Cardiac muscle cell (in vitro differentiated cells and primary cell): Measurements from ENCODE around the gene GNAZ. TPM values are rescaled to one million over a fixed set of nuclear protein-coding genes. Genes with fewer than 3 reads are reported as not detected.
"Not testable (repeated sequence)": the region's sequence is repeated elsewhere in the genome, so short reads cannot be mapped to it uniquely, and the experiment has no call there.

Source experiments
- DNase-seq, 2 donors: peaks; one replicate each; pipeline versions ENCODE4 v3.0.0 to v3.0.0-alpha.2; 2010 to 2017; ENCODE audit warnings: low read depth in 1 of 2, low spot score in 1 of 2
- H3K27ac ChIP-seq: fragments of 200-600 bp; sonication (generic); 2 replicates; pipeline ENCODE4 v1.5.1; 2016
- H3K27me3 ChIP-seq: fragments of 200-600 bp; sonication (generic); 2 replicates; pipeline ENCODE4 v1.6.0; 2016; ENCODE audit warnings: control low read depth
- H3K36me3 ChIP-seq: fragments of 200-600 bp; sonication (generic); 2 replicates; pipeline ENCODE4 v1.5.1; 2016; ENCODE audit warnings: control low read depth
- H3K4me1 ChIP-seq: fragments of 200-600 bp; sonication (generic); 2 replicates; pipeline ENCODE4 v1.8.1; 2017; ENCODE audit warnings: low read depth, mild to moderate bottlenecking, mixed run types
- H3K4me3 ChIP-seq: fragments of 200-600 bp; sonication (generic); 2 replicates; pipeline ENCODE4 v1.5.1; 2016; ENCODE audit warnings: mild to moderate bottlenecking
- H3K9me3 ChIP-seq: fragments of 200-600 bp; sonication (generic); 2 replicates; pipeline ENCODE4 v1.5.1; 2017; ENCODE audit warnings: low read depth, mild to moderate bottlenecking, control low read depth
- CTCF ChIP-seq: IDR thresholded peaks from 2 replicates; pipeline ENCODE4 v1.5.1; 2012; ENCODE audit warnings: low read depth, mild to moderate bottlenecking, low read length
- polyA plus RNA-seq: library from polyadenylated mRNA; unstranded; fragments of >200 nt; fragmentation: Nextera tagmentation; extraction: Ambion mirVana; gene quantifications from 2 replicates; pipeline ENCODE4 v1.2.1, GENCODE V29; 2016
- total RNA-seq: library from RNA; depleted of rRNA; stranded (reverse); fragments of >200 nt; gene quantifications from 2 replicates; pipeline ENCODE4 v1.2.3, GENCODE V29; 2016

The GNAZ gene
- total RNA-seq (2.8 and 3.7 TPM in 2 replicates), polyA plus RNA-seq (1.8 and 2.5 TPM in 2 replicates)

- H3K36me3 ChIP-seq = no peaks in the 10 kb centered on the region
- no peak within 1 kb of the TSS for H3K27ac ChIP-seq
- peaks cover 80% of the 10 kb centered on the region for H3K27me3 ChIP-seq
- peak in 1 of 2 donors; percentile 30 for DNase-seq
- no peak for TF ChIP-seq CTCF
- H3K4me3 ChIP-seq = peak within 1 kb of the TSS; percentile 48
- no peaks in the 10 kb centered on the region for H3K4me1 ChIP-seq
- H3K9me3 ChIP-seq = no peaks in the 10 kb centered on the region
Observed at GRCh38 chr22:23070418-23071229, at the start of gene GNAZ. TSS of gene GNAZ (plus strand) at chr22:23070519. CDS start at chr22:23095696, 25,177 bp downstream.

GRCh38 chr22:23020659-23021293 is 49.5 kb upstream of the GNAZ start:
- H3K36me3 ChIP-seq = no peaks in the 10 kb centered on the region
- no peaks in the 10 kb centered on the region for H3K4me1 ChIP-seq
- no peaks in the 10 kb centered on the region for H3K27me3 ChIP-seq
- DNase-seq = no peak
- H3K9me3 ChIP-seq = no peaks in the 10 kb centered on the region
- no peak overlapping the region for H3K4me3 ChIP-seq
- no peak for TF ChIP-seq CTCF
- no peak overlapping the region for H3K27ac ChIP-seq

GRCh38 chr22:23021660-23022353 is 48.5 kb upstream of the GNAZ start:
- H3K27ac ChIP-seq, H3K4me1 ChIP-seq, DNase-seq, H3K9me3 ChIP-seq, H3K4me3 ChIP-seq, H3K36me3 ChIP-seq, H3K27me3 ChIP-seq: not testable (repeated sequence)

GRCh38 chr22:23023294-23023693 is 47.0 kb upstream of the GNAZ start:
- Histone ChIP-seq H3K4me3 (no peak overlapping the region), H3K36me3 (no peaks in the 10 kb centered on the region), H3K27ac (no peak overlapping the region), H3K9me3 (no peaks in the 10 kb centered on the region), H3K27me3 (no peaks in the 10 kb centered on the region), H3K4me1 (no peaks in the 10 kb centered on the region)
- DNase-seq = no peak
- no peak for TF ChIP-seq CTCF

GRCh38 chr22:23026777-23027176 is 43.5 kb upstream of the GNAZ start:
- DNase-seq = no peak

GRCh38 chr22:23027849-23028248 is 42.5 kb upstream of the GNAZ start:
- not testable (repeated sequence) for H3K4me3 ChIP-seq, H3K36me3 ChIP-seq, H3K27ac ChIP-seq, DNase-seq, H3K27me3 ChIP-seq, H3K4me1 ChIP-seq, H3K9me3 ChIP-seq

More at GRCh38 chr22:23026777-23027176, 43.5 kb upstream of the GNAZ start:
- TF ChIP-seq CTCF = no peak
- H3K4me3 ChIP-seq = no peak overlapping the region
- H3K9me3 ChIP-seq = no peaks in the 10 kb centered on the region
- no peaks in the 10 kb centered on the region for H3K36me3 ChIP-seq
- no peaks in the 10 kb centered on the region for H3K27me3 ChIP-seq
- no peaks in the 10 kb centered on the region for H3K4me1 ChIP-seq
- H3K27ac ChIP-seq = no peak overlapping the region
